Neutrophil (primary cell): ENCODE measurements around the gene CECR2.
A peak's percentile ranks its signal among the peaks of the same experiment; 100 is the strongest.

Experiments
- H3K27ac ChIP-seq: fragments of 200-600 bp; sonication (generic); 2 replicates; pipeline ENCODE4 v1.5.1; 2016; ENCODE audit warnings: mild to moderate bottlenecking, moderate library complexity
- H3K27me3 ChIP-seq: fragments of 200-600 bp; sonication (generic); 2 replicates; pipeline ENCODE4 v1.6.0; 2016; ENCODE audit warnings: mild to moderate bottlenecking
- H3K36me3 ChIP-seq: fragments of 200-600 bp; sonication (generic); 2 replicates; pipeline ENCODE4 v1.5.1; 2017
- H3K4me1 ChIP-seq, 2 experiments: fragments of 200-600 bp in 1 of 2; sonication (generic) in 1 of 2; 1 replicate in 1 of 2; 2 replicates in 1 of 2; pipeline versions ENCODE4 v1.5.1 to v1.6.1; 2013 to 2016; ENCODE audit warnings: low read depth in 1 of 2, low read length in 1 of 2, mild to moderate bottlenecking in 1 of 2, moderate library complexity in 1 of 2; ENCODE audit not compliant: control insufficient read depth in 1 of 2, insufficient read depth in 1 of 2
- H3K4me3 ChIP-seq, 2 experiments: fragments of 200-600 bp in 1 of 2; sonication (generic) in 1 of 2; 1 replicate in 1 of 2; 2 replicates in 1 of 2; pipeline ENCODE4 v1.5.1; 2013 to 2016; ENCODE audit warnings: low read depth in 1 of 2, low read length in 1 of 2, mild to moderate bottlenecking in 1 of 2, moderate library complexity in 1 of 2
- H3K9me3 ChIP-seq: fragments of 200-600 bp; sonication (generic); 2 replicates; pipeline ENCODE4 v1.5.1; 2016
- CTCF ChIP-seq: fragments of 200-600 bp; sonication (generic); IDR thresholded peaks from 2 replicates; pipeline ENCODE4 v1.5.1; 2016; ENCODE audit warnings: antibody characterized with exemption

CECR2 gene

DNA sequence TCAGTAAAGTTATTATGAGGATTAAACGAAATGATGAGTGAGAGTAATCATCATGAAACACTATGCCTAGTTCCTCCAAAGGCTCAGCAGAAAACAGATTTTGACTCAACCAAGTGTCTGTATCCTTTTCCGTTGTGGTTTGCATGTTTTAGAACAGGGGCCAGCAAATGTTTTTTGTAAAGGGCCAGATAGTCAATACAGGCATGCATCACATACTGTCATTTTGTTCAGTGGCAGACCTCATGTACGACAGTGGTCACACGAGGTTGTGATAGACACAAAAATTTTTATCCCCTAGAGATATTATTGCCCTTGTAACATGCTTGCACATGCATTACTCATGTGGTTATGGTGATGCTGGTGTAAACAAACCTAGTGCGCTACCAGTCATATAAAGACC, 112.2 kb downstream of the CECR2 start:
- Histone ChIP-seq H3K27ac (no peak overlapping the region), H3K36me3 (no peaks in the 10 kb centered on the region), H3K4me3 (no peak overlapping the region), H3K27me3 (peaks cover 6% of the 10 kb centered on the region), H3K4me1 (peaks cover 34 to 37% of the 10 kb centered on the region in 2 experiments), H3K9me3 (no peaks in the 10 kb centered on the region)
- TF ChIP-seq CTCF: no peak

DNA sequence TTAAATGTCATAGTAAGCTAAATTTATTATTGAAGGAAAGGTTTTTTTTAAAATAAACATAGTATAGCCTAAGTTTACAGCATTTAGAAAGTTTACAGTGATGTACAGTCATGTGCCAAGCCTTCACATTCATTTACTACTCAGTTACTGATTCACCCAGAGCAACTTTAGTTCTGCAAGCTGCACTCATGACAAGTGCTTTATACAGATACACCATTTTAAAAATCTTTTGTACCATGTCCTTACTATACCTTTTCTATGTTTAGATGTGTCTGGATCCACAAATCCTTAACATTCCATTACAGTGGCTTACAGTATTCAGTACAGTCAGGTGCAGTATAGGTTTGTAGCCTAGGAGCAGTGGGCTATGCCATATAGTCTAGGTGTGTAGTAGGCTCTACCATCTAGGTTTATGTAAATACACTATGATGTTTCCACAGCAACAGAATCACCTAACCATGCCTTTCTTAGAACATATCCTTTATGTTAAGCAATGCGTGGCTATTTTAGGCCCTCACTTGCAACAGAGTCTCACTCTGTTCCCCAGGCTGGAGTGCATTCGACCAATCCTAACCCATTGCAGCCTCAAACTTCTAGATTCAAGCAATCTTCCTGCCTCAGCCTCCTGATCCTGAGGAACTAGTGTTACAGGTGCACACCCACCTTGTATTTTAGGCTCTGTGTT, 114.6 kb downstream of the CECR2 start:
- Histone ChIP-seq H3K9me3 (no peaks in the 10 kb centered on the region), H3K4me1 (peaks cover 18 to 20% of the 10 kb centered on the region in 2 experiments), H3K4me3 (no peak overlapping the region), H3K36me3 (no peaks in the 10 kb centered on the region), H3K27me3 (peaks cover 6% of the 10 kb centered on the region), H3K27ac (peak overlapping the region; percentile 63)
- no peak for TF ChIP-seq CTCF

DNA sequence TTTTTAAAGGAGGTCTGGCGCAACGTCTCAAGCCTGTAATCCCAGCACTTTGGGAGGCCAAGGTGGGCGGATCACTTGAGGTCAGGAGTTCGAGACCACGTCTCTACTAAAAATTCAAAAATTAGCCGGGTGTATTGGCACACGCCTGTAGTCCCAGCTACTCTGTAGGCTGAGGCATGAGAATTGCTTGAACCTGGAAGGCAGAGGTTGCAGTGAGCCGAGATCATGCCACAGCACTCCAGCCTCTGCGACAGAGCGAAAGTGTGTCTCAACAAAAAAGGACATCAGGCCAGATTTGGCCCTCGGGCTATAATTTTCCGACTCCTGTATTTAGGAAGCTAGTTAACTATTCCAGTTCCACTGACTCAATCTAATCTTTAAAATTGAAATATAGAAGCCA, 115.3 kb downstream of the CECR2 start:
- Histone ChIP-seq H3K36me3 (no peaks in the 10 kb centered on the region), H3K4me3 (no peak overlapping the region), H3K27ac (peak overlapping the region; percentile 63), H3K9me3 (no peaks in the 10 kb centered on the region), H3K27me3 (no peaks in the 10 kb centered on the region), H3K4me1 (peaks cover 18 to 20% of the 10 kb centered on the region in 2 experiments)
- no peak for TF ChIP-seq CTCF

- Histone ChIP-seq H3K27ac (no peak overlapping the region), H3K9me3 (no peaks in the 10 kb centered on the region), H3K36me3 (no peaks in the 10 kb centered on the region), H3K4me1 (peaks cover 25 to 29% of the 10 kb centered on the region in 2 experiments), H3K27me3 (no peaks in the 10 kb centered on the region), H3K4me3 (no peak overlapping the region)
- no peak for TF ChIP-seq CTCF
Observed at GRCh38 chr22:17486313-17486712, 117.1 kb downstream of the CECR2 start.

DNA sequence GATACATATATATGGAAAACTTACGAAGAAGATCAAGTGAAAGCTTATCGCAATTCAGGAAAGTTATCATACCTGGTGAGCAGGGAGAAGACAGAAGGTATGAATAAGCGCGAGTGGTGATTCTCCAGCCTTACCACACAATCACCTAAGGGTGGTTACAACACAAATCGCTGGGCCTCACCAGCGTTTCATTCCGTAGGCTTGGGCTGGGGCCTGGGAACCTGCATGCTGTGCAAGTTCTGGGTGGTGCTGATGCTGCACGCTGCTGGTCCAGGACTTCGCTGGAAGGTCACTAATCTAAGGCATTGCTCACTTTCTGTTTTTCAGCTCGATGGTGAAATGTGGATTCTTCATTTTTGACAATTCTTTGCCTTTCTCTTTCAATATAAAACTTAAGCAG, 117.5 kb downstream of the CECR2 start:
- Histone ChIP-seq H3K4me3 (no peak overlapping the region), H3K36me3 (no peaks in the 10 kb centered on the region), H3K9me3 (no peaks in the 10 kb centered on the region), H3K27me3 (no peaks in the 10 kb centered on the region), H3K4me1 (peaks cover 25 to 33% of the 10 kb centered on the region in 2 experiments), H3K27ac (no peak overlapping the region)
- TF ChIP-seq CTCF: no peak
